DMS53 treated with DMSO at 0.1 percent for 48 hours (cell line): Measurements from ENCODE around the gene TBCB.
"Not testable (repeated sequence)": the region's sequence is repeated elsewhere in the genome, so short reads cannot be mapped to it uniquely, and the experiment has no call there.

Source experiments
- DNase-seq: peaks from one replicate; lab custom pipeline; 2025; ENCODE audit not compliant: unreplicated experiment; lab: John Stamatoyannopoulos, UW

Gene TBCB

GRCh38 chr19:36101550-36102327 lies 13.5 kb upstream of the TBCB start:
- no peak for DNase-seq

- DNase-seq, result no peak
Measured at GRCh38 chr19:36103040-36103626, 12.1 kb upstream of the TBCB start.

GRCh38 chr19:36103842-36104552 lies 11.3 kb upstream of the TBCB start:
- no peak for DNase-seq

- DNase-seq, result no peak
Measured at GRCh38 chr19:36106441-36106840, 8.8 kb upstream of the TBCB start.

GRCh38 chr19:36106991-36107390 lies 8.3 kb upstream of the TBCB start:
- no peak for DNase-seq

- no peak for DNase-seq
Measured at GRCh38 chr19:36108684-36109083, 6.6 kb upstream of the TBCB start.

GRCh38 chr19:36110487-36111199 lies 4.6 kb upstream of the TBCB start, which contains the start of gene OVOL3:
Gene OVOL3, plus strand, starts transcription at chr19:36111143. Its CDS starts 60 bp downstream, at chr19:36111203.
- no peak for DNase-seq

GRCh38 chr19:36111200-36111539 lies 4.1 kb upstream of the TBCB start:
- no peak for DNase-seq

GRCh38 chr19:36112678-36113077 lies 2.6 kb upstream of the TBCB start:
- DNase-seq, result no peak

- no peak for DNase-seq
Measured at GRCh38 chr19:36113425-36113824, 1.8 kb upstream of the TBCB start.

- DNase-seq, result peak; percentile 38
Measured at GRCh38 chr19:36113894-36114720, 1.2 kb upstream of the TBCB start.

- DNase-seq, result peak; percentile 100
Measured at GRCh38 chr19:36114721-36115452, 381 bp upstream of the TBCB start, which contains the start of gene POLR2I. Gene POLR2I, minus strand, starts transcription at chr19:36114875. Its CDS starts 19 bp downstream, at chr19:36114856.

GRCh38 chr19:36116344-36116637 lies 1.0 kb downstream of the TBCB start:
- no peak for DNase-seq

- DNase-seq, result no peak
Measured at GRCh38 chr19:36120092-36120983, 5.1 kb downstream of the TBCB start.

- DNase-seq, result no peak
Measured at GRCh38 chr19:36120984-36121358, 5.7 kb downstream of the TBCB start.

- no peak for DNase-seq
Measured at GRCh38 chr19:36121486-36122124, 6.3 kb downstream of the TBCB start.

GRCh38 chr19:36125557-36125956 lies 10.3 kb downstream of the TBCB start:
- DNase-seq, result no peak

GRCh38 chr19:36128392-36128736 lies 13.1 kb downstream of the TBCB start:
- DNase-seq, result no peak

GRCh38 chr19:36131221-36131620 lies 16.0 kb downstream of the TBCB start:
- DNase-seq, result not testable (repeated sequence)
